HCEC 1CT (cell line): ENCODE data around the gene SOX6.

Source experiments
- DNase-seq: peaks from one replicate; pipeline ENCODE4 v3.0.0-alpha.2; 2017

Gene SOX6

DNA sequence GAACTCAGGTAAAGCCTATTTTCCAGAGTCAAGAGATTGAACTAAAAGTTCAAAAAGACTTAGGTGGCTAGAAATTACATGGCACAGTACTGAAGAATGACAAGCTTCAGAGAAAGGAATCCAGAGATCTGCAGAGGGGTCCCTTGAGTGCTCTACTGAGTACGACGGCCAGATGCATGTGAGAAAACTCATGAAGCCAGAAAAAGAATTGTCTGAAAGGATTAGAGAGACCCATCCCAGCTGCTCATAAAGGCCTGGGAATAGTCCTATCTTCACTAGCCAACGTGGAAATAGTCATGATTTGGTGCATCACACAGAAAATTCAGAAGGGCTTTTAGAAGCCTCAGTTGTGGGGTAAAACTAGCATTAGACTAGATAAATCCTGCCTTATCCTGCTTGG, 91.3 kb downstream of the SOX6 start:
- no peak for DNase-seq

GRCh38 chr11:16262645-16262955, 93.7 kb downstream of the SOX6 start:
- no peak for DNase-seq

GRCh38 chr11:16261836-16262644, 94.3 kb downstream of the SOX6 start:
- DNase-seq: no peak

DNA sequence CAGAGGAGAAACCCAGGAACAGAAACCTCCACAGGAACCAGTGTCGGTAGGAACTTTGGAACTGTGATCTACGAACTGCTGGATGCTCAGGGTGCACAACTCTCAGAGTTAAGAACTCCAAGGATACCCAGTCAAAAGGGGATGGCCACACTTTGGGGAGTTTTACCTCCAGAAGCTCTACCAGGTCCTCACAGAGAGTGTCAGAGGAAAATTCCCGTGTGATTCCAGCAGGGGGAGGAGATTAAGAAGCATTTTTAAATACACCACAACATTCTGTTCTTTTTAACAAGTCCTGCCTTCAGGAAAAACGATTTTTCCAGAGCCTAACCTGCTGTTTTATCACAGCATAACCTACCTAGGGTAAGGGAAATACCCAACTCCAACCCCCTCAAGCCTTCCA, 104.0 kb downstream of the SOX6 start:
- DNase-seq: no peak

- DNase-seq: no peak
Observed at GRCh38 chr11:16248248-16248647, 108.1 kb downstream of the SOX6 start.

- DNase-seq: no peak
Observed at GRCh38 chr11:16242806-16243205, 113.5 kb downstream of the SOX6 start.

DNA sequence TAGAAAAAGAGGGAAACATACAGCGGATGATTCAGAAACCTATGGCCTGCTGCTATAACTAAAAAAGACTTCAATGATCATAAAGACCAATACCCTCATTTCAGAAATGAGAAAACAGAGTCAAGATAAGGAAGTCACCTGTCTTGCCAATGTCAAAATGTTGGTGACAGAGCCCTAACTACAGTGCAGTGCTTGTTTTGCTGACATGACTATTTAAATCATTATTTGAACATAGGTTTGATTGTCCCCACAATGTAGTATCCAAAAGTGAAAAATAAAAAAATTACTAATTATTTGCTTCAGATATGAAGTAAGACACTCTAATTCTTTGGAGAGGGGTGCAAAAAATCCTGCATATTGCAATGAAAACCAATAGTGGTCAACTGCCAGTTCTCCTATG, 115.7 kb downstream of the SOX6 start:
- DNase-seq: no peak

DNA sequence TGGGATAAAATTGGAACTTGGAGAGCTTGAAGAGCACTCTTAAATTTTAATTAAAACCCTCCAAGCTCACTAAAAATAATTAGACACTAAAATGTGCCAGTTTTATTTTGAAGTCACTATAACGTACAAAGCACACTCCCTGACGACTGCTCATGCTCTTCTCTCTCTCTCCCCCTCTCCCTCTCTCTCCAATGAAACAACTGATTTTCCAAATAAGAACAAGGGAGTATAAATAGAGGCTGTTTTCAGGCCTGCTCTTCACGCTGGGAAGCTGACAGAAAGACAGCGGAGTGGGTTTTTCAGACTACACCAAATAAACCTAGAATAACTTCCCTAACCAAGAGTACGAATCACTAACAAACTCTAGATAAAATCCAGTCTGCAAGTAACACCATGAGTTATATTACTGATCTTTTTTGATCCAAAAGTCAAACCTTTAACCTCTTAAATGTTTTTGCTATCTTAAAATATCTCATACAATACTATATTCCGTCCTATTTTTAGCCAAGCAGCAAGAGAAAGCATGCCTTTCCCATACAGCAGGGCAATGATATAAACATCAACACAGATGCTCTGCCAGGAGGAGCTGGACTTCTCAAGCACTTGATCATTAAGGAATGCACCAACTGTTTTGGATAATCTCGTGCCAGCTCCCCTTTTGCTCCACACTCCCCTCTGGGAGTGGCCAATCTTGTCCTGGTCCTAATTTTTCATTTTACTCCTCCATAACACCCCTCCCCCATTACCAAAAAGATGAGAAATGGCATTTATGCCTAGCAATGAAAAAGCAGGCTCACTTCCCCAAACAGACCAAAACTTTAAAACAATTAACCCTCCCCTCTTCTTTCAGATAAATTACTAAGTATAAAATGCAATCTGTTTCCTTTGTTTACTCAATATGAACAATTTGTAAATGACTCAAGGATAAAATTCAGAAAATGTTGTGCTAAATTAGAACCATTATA, 116.9 kb downstream of the SOX6 start:
- DNase-seq: peak; percentile 5

DNA sequence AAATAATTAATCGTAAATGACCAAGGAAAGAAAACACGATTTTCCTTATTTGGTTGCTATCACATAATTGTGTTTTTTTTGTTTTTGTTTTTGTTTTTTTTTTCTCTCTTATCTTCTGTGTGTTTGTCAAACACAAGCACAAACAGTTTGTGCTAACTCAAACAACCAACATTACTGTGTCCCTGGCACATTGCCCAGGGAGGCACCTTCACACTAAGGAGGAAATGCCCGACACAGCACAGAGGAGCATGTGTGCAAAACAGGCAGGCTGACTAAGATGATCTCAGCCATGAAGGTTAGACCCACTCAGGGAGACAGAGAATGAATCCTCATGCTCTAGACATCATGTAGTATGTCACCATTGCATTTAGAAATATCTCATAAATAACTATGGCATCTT, 130.1 kb downstream of the SOX6 start:
- DNase-seq: no peak

- DNase-seq: no peak
Observed at GRCh38 chr11:16225623-16226022, 130.7 kb downstream of the SOX6 start.

DNA sequence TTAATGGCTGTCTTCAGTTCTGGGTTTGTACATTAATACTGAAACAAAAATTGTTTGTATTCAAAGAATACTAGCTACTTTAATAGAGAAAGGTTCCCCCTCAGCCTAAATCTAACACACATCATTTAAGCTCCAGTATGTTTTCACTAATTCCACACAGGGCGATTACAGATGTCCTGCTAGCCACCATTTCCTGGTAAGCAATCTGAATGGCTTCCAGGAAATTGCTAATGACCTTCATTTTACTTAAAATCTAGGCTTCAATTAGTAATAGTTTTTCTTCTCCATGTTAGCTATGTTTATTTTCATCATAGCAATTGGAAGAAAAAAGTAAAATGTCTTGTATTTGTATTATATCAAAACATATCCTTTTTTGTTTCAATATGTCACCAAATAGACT, 132.8 kb downstream of the SOX6 start:
- DNase-seq: no peak

DNA sequence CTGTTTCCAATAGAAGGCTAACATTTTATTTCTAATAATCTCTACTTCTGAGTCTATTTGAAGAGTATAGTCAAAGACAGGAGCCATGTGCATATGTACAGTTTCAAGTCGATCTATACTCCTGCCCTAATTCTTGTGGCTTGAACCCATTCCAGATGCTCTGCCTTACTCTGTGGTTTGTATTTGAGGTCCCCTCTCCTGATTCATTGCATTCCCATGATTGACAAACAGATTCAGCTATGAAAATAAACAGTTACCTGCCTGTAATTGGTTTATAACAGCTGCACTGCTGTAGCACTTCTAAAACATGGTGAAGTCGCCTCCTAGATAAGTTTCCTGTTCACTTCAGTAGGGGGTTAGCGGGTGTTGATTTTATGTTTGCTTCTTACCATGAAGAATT, 138.7 kb downstream of the SOX6 start:
- no peak for DNase-seq

GRCh38 chr11:16216831-16217230, 139.5 kb downstream of the SOX6 start:
- DNase-seq: no peak

- no peak for DNase-seq
Observed at GRCh38 chr11:16215352-16215751, 141.0 kb downstream of the SOX6 start.

GRCh38 chr11:16211407-16211806, 144.9 kb downstream of the SOX6 start:
- no peak for DNase-seq

GRCh38 chr11:16204261-16204660, 152.1 kb downstream of the SOX6 start:
- no peak for DNase-seq

DNA sequence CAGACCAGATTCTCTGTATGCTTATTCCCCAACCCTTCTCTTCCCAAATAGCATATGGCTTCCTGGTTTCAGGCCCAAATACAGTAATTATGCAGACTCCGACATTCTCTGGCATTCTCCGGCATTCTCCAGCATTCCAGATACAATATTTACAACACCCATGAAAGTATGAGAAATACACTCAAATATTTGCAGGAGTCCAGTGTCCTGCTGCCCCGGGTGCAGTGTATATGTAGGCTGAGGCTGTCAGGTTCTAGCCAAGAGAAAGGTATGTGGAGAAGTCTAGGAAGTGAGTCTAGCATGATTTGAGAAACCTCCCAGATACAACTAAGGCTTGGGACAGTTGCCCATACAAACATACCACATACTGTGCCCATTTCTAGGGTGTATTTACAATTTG, 160.7 kb downstream of the SOX6 start:
- no peak for DNase-seq

DNA sequence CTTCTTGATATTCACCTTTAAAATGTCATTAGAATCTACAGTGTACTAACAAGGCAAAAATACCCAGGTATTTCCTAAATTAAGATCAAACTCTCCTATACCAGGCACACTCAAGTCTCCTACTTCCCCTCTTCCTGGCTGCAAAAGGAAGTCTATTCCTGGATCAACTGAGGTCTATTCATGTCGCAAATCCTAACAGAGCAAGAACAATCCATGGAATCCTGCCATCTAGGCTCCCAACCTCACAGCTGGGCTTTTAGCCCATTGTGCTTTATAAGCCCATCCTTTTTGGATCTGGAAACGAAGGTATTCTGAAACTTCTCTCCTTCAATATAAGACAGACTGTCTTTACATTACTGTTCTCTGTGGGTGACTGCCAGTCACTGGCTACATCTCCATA, 161.8 kb downstream of the SOX6 start:
- no peak for DNase-seq

DNA sequence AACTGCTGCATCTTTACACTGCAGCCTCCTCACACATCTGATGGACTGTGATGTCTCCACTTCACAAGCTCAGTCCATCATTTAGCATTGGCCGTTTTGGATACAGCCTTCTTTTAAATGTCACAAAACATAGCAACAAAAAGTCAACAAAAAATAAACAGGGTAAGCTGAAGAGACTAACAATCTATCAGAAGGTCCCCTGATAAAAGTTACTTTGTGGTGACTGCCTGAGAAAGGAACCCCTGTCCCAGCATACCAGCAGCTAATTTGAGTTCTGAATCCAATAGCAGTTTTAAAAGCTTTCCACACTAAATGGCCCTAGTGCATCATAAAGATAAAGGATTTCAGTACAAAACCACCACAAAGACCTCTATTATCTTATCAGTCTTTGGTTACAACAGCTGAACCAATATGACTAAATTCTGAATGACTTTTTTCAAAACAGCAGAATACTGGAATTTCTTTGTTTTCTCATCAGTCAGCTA, 162.4 kb downstream of the SOX6 start:
- DNase-seq: no peak

GRCh38 chr11:16191868-16192240, 164.5 kb downstream of the SOX6 start:
- no peak for DNase-seq

DNA sequence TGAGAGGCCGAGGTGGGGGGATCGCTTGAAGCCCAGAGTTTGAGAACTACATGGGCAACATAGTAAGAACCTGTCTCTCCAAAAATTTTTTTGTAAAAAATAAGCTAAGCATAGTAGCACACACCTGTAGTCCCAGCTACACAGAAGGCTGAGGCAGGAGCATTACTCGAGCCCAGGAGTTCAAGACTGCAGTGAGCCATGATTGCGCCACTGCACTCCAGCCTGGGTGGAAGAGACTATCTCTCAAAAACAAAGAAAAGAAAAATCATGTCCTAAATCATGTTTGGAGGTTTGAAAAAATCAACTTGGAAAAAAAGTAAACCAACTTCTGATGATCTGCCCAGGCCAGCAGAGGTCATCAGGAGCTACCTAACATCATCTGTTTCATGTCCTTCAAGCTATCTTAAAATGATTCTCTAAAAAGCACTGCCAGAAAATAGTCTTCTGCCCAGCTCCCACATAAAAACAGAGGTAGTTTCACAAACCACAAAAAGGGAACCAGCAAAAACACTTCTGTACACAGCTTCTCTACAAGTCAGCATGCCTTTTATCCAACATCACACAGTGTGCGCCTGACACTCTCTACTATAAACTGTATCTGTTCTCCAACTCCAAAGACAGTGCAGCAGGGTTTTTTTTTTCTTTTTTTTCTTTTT, 165.0 kb downstream of the SOX6 start:
- no peak for DNase-seq

GRCh38 chr11:16186680-16187079, 169.7 kb downstream of the SOX6 start:
- no peak for DNase-seq

DNA sequence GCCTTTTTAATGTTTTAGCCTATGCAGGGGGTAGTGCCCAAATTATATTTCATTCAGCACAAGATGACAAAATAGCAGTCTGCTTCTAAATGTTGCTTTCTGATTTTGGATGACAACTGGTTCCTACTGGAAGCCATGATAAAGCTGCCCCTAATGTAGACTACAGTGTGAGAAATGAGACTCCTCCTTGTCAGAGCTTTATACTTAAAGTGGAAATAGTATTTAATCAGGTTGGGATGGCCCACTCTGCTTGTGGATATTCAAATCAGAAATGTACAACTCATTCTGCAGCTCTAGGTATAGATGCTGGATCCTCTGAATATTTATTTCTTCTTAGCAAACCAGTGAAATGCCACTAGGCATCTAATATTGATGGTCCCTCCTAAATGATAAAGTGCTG, 171.3 kb downstream of the SOX6 start:
- DNase-seq: no peak

- peak; percentile 83 for DNase-seq
Observed at GRCh38 chr11:16184588-16184987, 171.8 kb downstream of the SOX6 start.
